Measurements from ENCODE around the gene FPGS. TPM values are rescaled to one million over a fixed set of nuclear protein-coding genes. Genes with fewer than 3 reads are reported as not detected.

The FPGS gene
- total RNA-seq, 1 experiment from 2014 or later = 70.6 TPM

GRCh38 chr9:127854960-127855359, 52.3 kb downstream of the FPGS start:
- H3K4me3 ChIP-seq (replicated peaks in 1 of 2; ENCODE audit: low read depth in 1 of 2, low read length in 2 of 2) = no peak overlapping the region
- no peaks in the 10 kb centered on the region for H3K79me2 ChIP-seq (ENCODE audit: insufficient read depth, low read length)
- intact Hi-C loops (cut with micrococcal nuclease) = no loop called here
- no peaks in the 10 kb centered on the region for H3K36me3 ChIP-seq (ENCODE audit: control insufficient read depth in 1 of 2, insufficient read depth in 2 of 2, low read length in 2 of 2)
- no peak overlapping the region for H3K4me2 ChIP-seq (ENCODE audit: low read length)
- no peak for ATAC-seq
- no peak for DNase-seq (ENCODE audit: low read depth, low spot score)
- TF ChIP-seq SP1 (IDR thresholded peaks at IDR 0.05; ENCODE audit: low read depth) = no peak
- no peak for TF ChIP-seq EGR1 (IDR thresholded peaks at IDR 0.05; ENCODE audit: low read depth)
- no peak for TF ChIP-seq FOSL1 (IDR thresholded peaks at IDR 0.05; ENCODE audit: low read depth)
- TF ChIP-seq CEBPB (IDR thresholded peaks at IDR 0.05; ENCODE audit: low read depth) = no peak
- TF ChIP-seq ZFX (IDR thresholded peaks at IDR 0.05) = no peak
- no peak for TF ChIP-seq POLR2AphosphoS5 (IDR thresholded peaks at IDR 0.05; ENCODE audit: low read depth, low read length)
- TF ChIP-seq, protein P1, sequence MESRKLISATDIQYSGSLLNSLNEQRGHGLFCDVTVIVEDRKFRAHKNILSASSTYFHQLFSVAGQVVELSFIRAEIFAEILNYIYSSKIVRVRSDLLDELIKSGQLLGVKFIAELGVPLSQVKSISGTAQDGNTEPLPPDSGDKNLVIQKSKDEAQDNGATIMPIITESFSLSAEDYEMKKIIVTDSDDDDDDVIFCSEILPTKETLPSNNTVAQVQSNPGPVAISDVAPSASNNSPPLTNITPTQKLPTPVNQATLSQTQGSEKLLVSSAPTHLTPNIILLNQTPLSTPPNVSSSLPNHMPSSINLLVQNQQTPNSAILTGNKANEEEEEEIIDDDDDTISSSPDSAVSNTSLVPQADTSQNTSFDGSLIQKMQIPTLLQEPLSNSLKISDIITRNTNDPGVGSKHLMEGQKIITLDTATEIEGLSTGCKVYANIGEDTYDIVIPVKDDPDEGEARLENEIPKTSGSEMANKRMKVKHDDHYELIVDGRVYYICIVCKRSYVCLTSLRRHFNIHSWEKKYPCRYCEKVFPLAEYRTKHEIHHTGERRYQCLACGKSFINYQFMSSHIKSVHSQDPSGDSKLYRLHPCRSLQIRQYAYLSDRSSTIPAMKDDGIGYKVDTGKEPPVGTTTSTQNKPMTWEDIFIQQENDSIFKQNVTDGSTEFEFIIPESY (IDR thresholded peaks at IDR 0.05; ENCODE audit: extremely low read depth, insufficient replicate concordance, low read length) = no peak
- TF ChIP-seq CBX3 (IDR thresholded peaks at IDR 0.05; ENCODE audit: low read depth) = no peak
- no peak for TF ChIP-seq YY1 (IDR thresholded peaks at IDR 0.05; ENCODE audit: extremely low read depth, insufficient replicate concordance, low read depth, low read length)
- no peak for TF ChIP-seq JUND (IDR thresholded peaks at IDR 0.05)
- no peak for TF ChIP-seq ELF1 (IDR thresholded peaks at IDR 0.05; ENCODE audit: borderline replicate concordance, low read depth)
- no peak for TF ChIP-seq SRF (IDR thresholded peaks at IDR 0.05; ENCODE audit: low read depth)
- no peak for TF ChIP-seq EZH2 (IDR thresholded peaks at IDR 0.05)
- TF ChIP-seq TCF7L2 (IDR thresholded peaks at IDR 0.05; ENCODE audit: borderline replicate concordance, extremely low read depth, insufficient read depth, insufficient read length) = no peak
- no peak for TF ChIP-seq REST (IDR thresholded peaks at IDR 0.05; ENCODE audit: low read depth)
- TF ChIP-seq POLR2A (IDR thresholded peaks at IDR 0.05; ENCODE audit: borderline replicate concordance, extremely low read depth, insufficient read depth, insufficient read length) = no peak
- TF ChIP-seq SIN3A (IDR thresholded peaks at IDR 0.05; ENCODE audit: low read depth) = no peak
- TF ChIP-seq MAX (IDR thresholded peaks at IDR 0.05) = no peak
- no peak for TF ChIP-seq EZH2phosphoT487 (IDR thresholded peaks at IDR 0.05; ENCODE audit: borderline replicate concordance)
- H3K27me3 ChIP-seq (ENCODE audit: insufficient read depth, low read length) = no peaks in the 10 kb centered on the region
- no TSS peak for BruUV-seq (replicated peaks)
- no peaks in the 10 kb centered on the region for H4K20me1 ChIP-seq (ENCODE audit: insufficient read depth)
- H3K9me3 ChIP-seq (ENCODE audit: control insufficient read depth in 1 of 2, insufficient read depth in 1 of 2, low read depth in 1 of 2, low read length in 2 of 2) = peaks cover 0 to under 1% of the 10 kb centered on the region in 2 experiments; a peak in 1 of 4 replicates
- H3K4me1 ChIP-seq (ENCODE audit: control insufficient read depth in 1 of 2, insufficient read depth in 2 of 2, low read length in 2 of 2) = no peaks in the 10 kb centered on the region
- RAD21 ChIA-PET (ENCODE audit: low non-redundant PET in 1 of 2, low total read pairs in 2 of 2, uncharacterized antibody in 2 of 2, unreplicated experiment in 2 of 2) = interaction anchor here in 1 of 2 experiments (0.5 kb wide), 1 partner anchor 15 kb away, joined by 7 read pairs; no protein-coding TSS in a partner anchor
- POLR2A ChIA-PET = no interaction called here
- H3K9ac ChIP-seq (ENCODE audit: low read length) = no peak overlapping the region
- no peak overlapping the region for H3K27ac ChIP-seq (ENCODE audit: low read depth, low read length)
- no peak overlapping the region for H2AFZ ChIP-seq (ENCODE audit: low read depth, low read length, poor library complexity, severe bottlenecking)
- H3K9me2 ChIP-seq (ENCODE audit: insufficient read depth) = no peaks in the 10 kb centered on the region
- CTCF ChIA-PET = interaction anchor here (1.6 kb wide), 1 partner anchor 15 kb away, joined by 4 read pairs; no protein-coding TSS in a partner anchor
